Right atrium auricular region (tissue), 2 donors: ENCODE data around the gene PTGR3. TPM values are rescaled to one million over a fixed set of nuclear protein-coding genes. Genes with fewer than 3 reads are reported as not detected.

Experiments
- DNase-seq: peaks from one replicate; pipeline ENCODE4 v3.0.0-alpha.2; 2019; ENCODE audit warnings: low spot score
- H3K27ac ChIP-seq, 2 donors: fragments of 200-600 bp; sonication (generic); 1 replicate in 1 of 2; 2 replicates in 1 of 2; pipeline ENCODE4 v1.5.1; 2016 to 2019
- H3K27me3 ChIP-seq, 2 donors: fragments of 200-600 bp; sonication (generic); one replicate each; pipeline versions ENCODE4 v1.5.1 to v1.6.0; 2017 to 2019
- H3K36me3 ChIP-seq: fragments of 200-600 bp; sonication (generic); one replicate; pipeline ENCODE4 v1.5.1; 2016
- H3K4me1 ChIP-seq, 2 donors: fragments of 200-600 bp; sonication (generic); one replicate each; pipeline versions ENCODE4 v1.5.1 to v1.6.0; 2017 to 2019
- H3K4me3 ChIP-seq, 2 donors: fragments of 200-600 bp; sonication (generic); 1 replicate in 1 of 2; 2 replicates in 1 of 2; pipeline ENCODE4 v1.5.1; 2017 to 2019; ENCODE audit warnings: mild to moderate bottlenecking in 1 of 2, moderate library complexity in 1 of 2
- H3K9me3 ChIP-seq, 2 donors: fragments of 200-600 bp; sonication (generic); one replicate each; pipeline ENCODE4 v1.5.1; 2019
- total RNA-seq, 2 donors: library from RNA; depleted of rRNA; stranded (reverse); fragments of >200 nt; gene quantifications; one replicate each; pipeline ENCODE4 v1.1.0, GENCODE V29; 2016
- TF ChIP-seq, protein P1 (sequence below), 2 donors: fragments of 200-600 bp; sonication (generic); IDR thresholded peaks; one replicate each; pipeline ENCODE4 v1.5.1; 2019; ENCODE audit warnings: antibody characterized with exemption in 2 of 2

PTGR3 gene
- total RNA-seq, 2 donors from 2014 or later: 16.7 to 33.9 TPM

GRCh38 chr18:75253043-75253442, 44.1 kb upstream of the PTGR3 start:
- no peak for DNase-seq
- Histone ChIP-seq H3K4me3 (no peak overlapping the region), H3K27ac (peak overlapping the region; percentile 2 to 32), H3K4me1 (peaks cover 0 to 75% of the 10 kb centered on the region in 2 donors), H3K36me3 (no peaks in the 10 kb centered on the region), H3K9me3 (no peaks in the 10 kb centered on the region), H3K27me3 (no peaks in the 10 kb centered on the region)
- TF ChIP-seq, protein P1, sequence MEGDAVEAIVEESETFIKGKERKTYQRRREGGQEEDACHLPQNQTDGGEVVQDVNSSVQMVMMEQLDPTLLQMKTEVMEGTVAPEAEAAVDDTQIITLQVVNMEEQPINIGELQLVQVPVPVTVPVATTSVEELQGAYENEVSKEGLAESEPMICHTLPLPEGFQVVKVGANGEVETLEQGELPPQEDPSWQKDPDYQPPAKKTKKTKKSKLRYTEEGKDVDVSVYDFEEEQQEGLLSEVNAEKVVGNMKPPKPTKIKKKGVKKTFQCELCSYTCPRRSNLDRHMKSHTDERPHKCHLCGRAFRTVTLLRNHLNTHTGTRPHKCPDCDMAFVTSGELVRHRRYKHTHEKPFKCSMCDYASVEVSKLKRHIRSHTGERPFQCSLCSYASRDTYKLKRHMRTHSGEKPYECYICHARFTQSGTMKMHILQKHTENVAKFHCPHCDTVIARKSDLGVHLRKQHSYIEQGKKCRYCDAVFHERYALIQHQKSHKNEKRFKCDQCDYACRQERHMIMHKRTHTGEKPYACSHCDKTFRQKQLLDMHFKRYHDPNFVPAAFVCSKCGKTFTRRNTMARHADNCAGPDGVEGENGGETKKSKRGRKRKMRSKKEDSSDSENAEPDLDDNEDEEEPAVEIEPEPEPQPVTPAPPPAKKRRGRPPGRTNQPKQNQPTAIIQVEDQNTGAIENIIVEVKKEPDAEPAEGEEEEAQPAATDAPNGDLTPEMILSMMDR (IDR thresholded peaks at IDR 0.05): no peak

DNA sequence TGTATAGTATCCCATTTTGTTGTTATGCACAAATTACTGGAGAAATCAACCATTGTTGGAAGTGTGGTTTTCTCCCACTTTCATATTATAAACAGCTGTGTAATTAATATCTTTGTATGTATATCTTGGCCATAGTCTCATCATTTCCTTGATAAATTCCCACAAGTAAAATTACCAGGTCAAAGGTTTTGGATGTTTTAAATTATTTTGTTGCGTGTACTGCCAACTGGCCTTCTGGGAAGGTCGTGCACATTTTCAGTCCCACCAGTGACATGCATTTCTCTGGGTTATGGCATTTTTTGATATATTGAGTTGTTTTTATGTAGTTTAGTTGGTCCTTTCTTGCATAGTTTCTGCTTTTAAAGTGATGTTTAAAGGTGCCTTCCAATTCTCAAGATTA, 43.2 kb upstream of the PTGR3 start:
- no peaks in the 10 kb centered on the region for H3K27me3 ChIP-seq
- TF ChIP-seq, protein P1 (IDR thresholded peaks at IDR 0.05): no peak
- no peak overlapping the region for H3K4me3 ChIP-seq
- DNase-seq: no peak
- peaks cover 0 to 74% of the 10 kb centered on the region in 2 donors for H3K4me1 ChIP-seq
- H3K36me3 ChIP-seq: no peaks in the 10 kb centered on the region
- no peaks in the 10 kb centered on the region for H3K9me3 ChIP-seq
- no peak overlapping the region for H3K27ac ChIP-seq

- Histone ChIP-seq H3K36me3 (no peaks in the 10 kb centered on the region), H3K27ac (no peak overlapping the region), H3K4me1 (peaks cover 0 to 76% of the 10 kb centered on the region in 2 donors), H3K9me3 (no peaks in the 10 kb centered on the region), H3K27me3 (no peaks in the 10 kb centered on the region), H3K4me3 (no peak overlapping the region)
- no peak for DNase-seq
- TF ChIP-seq, protein P1 (IDR thresholded peaks at IDR 0.05): no peak
Observed at GRCh38 chr18:75251466-75251865, 42.5 kb upstream of the PTGR3 start.

- no peak for DNase-seq
- TF ChIP-seq, protein P1 (IDR thresholded peaks at IDR 0.05): no peak
- Histone ChIP-seq H3K9me3 (no peaks in the 10 kb centered on the region), H3K27ac (no peak overlapping the region), H3K27me3 (no peaks in the 10 kb centered on the region), H3K36me3 (no peaks in the 10 kb centered on the region), H3K4me3 (no peak overlapping the region), H3K4me1 (peaks cover 0 to 77% of the 10 kb centered on the region in 2 donors)
Observed at GRCh38 chr18:75250471-75250821, 41.5 kb upstream of the PTGR3 start.

GRCh38 chr18:75249672-75250470, 40.9 kb upstream of the PTGR3 start:
- no peak for DNase-seq
- Histone ChIP-seq H3K27ac (no peak overlapping the region), H3K36me3 (no peaks in the 10 kb centered on the region), H3K4me1 (peaks cover 0 to 77% of the 10 kb centered on the region in 2 donors), H3K9me3 (no peaks in the 10 kb centered on the region), H3K27me3 (no peaks in the 10 kb centered on the region), H3K4me3 (no peak overlapping the region)
- TF ChIP-seq, protein P1 (IDR thresholded peaks at IDR 0.05): no peak

- peak overlapping the region; percentile 71 to 81 for H3K27ac ChIP-seq
- TF ChIP-seq, protein P1 (IDR thresholded peaks at IDR 0.05): no peak
- H3K36me3 ChIP-seq: no peaks in the 10 kb centered on the region
- H3K9me3 ChIP-seq: no peaks in the 10 kb centered on the region
- no peaks in the 10 kb centered on the region for H3K27me3 ChIP-seq
- DNase-seq: no peak
- peaks cover 0 to 75% of the 10 kb centered on the region in 2 donors for H3K4me1 ChIP-seq
- H3K4me3 ChIP-seq: no peak overlapping the region
Observed at GRCh38 chr18:75249175-75249518, 40.2 kb upstream of the PTGR3 start.
